Cardiac muscle cell (in vitro differentiated cells and primary cell): ENCODE measurements around the gene LGSN. TPM values are rescaled to one million over a fixed set of nuclear protein-coding genes. Genes with fewer than 3 reads are reported as not detected.
"Not testable (repeated sequence)": the region's sequence is repeated elsewhere in the genome, so short reads cannot be mapped to it uniquely, and the experiment has no call there.

Experiments
- DNase-seq, 2 donors: peaks; one replicate each; pipeline versions ENCODE4 v3.0.0 to v3.0.0-alpha.2; 2010 to 2017; ENCODE audit warnings: low read depth in 1 of 2, low spot score in 1 of 2
- H3K27ac ChIP-seq: fragments of 200-600 bp; sonication (generic); 2 replicates; pipeline ENCODE4 v1.5.1; 2016
- H3K27me3 ChIP-seq: fragments of 200-600 bp; sonication (generic); 2 replicates; pipeline ENCODE4 v1.6.0; 2016; ENCODE audit warnings: control low read depth
- H3K36me3 ChIP-seq: fragments of 200-600 bp; sonication (generic); 2 replicates; pipeline ENCODE4 v1.5.1; 2016; ENCODE audit warnings: control low read depth
- H3K4me1 ChIP-seq: fragments of 200-600 bp; sonication (generic); 2 replicates; pipeline ENCODE4 v1.8.1; 2017; ENCODE audit warnings: low read depth, mild to moderate bottlenecking, mixed run types
- H3K4me3 ChIP-seq: fragments of 200-600 bp; sonication (generic); 2 replicates; pipeline ENCODE4 v1.5.1; 2016; ENCODE audit warnings: mild to moderate bottlenecking
- H3K9me3 ChIP-seq: fragments of 200-600 bp; sonication (generic); 2 replicates; pipeline ENCODE4 v1.5.1; 2017; ENCODE audit warnings: low read depth, mild to moderate bottlenecking, control low read depth
- polyA plus RNA-seq: library from polyadenylated mRNA; unstranded; fragments of >200 nt; fragmentation: Nextera tagmentation; extraction: Ambion mirVana; gene quantifications from 2 replicates; pipeline ENCODE4 v1.2.1, GENCODE V29; 2016
- total RNA-seq: library from RNA; depleted of rRNA; stranded (reverse); fragments of >200 nt; gene quantifications from 2 replicates; pipeline ENCODE4 v1.2.3, GENCODE V29; 2016
- TF ChIP-seq, protein P1 (sequence below): IDR thresholded peaks from 2 replicates; pipeline ENCODE4 v1.5.1; 2012; ENCODE audit warnings: low read depth, mild to moderate bottlenecking, low read length

The LGSN gene
- total and polyA plus RNA-seq, 2 experiments from 2014 or later = not detected

- Histone ChIP-seq H3K4me1 (no peaks in the 10 kb centered on the region), H3K9me3 (no peaks in the 10 kb centered on the region), H3K36me3 (no peaks in the 10 kb centered on the region), H3K4me3 (no peak overlapping the region), H3K27ac (no peak overlapping the region), H3K27me3 (no peaks in the 10 kb centered on the region)
- TF ChIP-seq, protein P1, sequence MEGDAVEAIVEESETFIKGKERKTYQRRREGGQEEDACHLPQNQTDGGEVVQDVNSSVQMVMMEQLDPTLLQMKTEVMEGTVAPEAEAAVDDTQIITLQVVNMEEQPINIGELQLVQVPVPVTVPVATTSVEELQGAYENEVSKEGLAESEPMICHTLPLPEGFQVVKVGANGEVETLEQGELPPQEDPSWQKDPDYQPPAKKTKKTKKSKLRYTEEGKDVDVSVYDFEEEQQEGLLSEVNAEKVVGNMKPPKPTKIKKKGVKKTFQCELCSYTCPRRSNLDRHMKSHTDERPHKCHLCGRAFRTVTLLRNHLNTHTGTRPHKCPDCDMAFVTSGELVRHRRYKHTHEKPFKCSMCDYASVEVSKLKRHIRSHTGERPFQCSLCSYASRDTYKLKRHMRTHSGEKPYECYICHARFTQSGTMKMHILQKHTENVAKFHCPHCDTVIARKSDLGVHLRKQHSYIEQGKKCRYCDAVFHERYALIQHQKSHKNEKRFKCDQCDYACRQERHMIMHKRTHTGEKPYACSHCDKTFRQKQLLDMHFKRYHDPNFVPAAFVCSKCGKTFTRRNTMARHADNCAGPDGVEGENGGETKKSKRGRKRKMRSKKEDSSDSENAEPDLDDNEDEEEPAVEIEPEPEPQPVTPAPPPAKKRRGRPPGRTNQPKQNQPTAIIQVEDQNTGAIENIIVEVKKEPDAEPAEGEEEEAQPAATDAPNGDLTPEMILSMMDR = no peak
- DNase-seq = no peak
Measured at GRCh38 chr6:63236398-63236817, 83.4 kb downstream of the LGSN start.

DNA sequence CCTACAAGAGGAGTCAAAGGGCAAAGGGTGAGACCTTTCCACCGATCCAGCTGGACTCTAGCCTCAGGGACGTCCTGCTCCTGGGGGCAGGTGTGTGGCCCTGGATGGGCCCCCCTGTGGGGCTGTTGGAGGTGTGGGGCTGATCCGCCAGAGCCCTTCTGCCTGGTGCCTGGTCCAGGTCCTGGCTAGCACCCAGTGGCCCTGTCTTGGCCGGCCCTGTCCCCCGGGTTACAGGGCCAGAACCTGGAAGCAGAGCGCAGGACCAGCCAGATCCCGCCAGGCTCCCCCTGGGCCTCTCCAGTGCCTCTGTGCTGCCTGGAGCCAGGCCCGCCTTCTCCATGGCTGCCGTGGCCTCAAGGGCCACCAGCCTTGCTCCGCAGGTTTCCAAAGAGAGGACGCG lies 89.3 kb downstream of the LGSN start:
- H3K27ac ChIP-seq, DNase-seq, H3K27me3 ChIP-seq, H3K4me1 ChIP-seq, H3K9me3 ChIP-seq, H3K36me3 ChIP-seq, H3K4me3 ChIP-seq: not testable (repeated sequence)

DNA sequence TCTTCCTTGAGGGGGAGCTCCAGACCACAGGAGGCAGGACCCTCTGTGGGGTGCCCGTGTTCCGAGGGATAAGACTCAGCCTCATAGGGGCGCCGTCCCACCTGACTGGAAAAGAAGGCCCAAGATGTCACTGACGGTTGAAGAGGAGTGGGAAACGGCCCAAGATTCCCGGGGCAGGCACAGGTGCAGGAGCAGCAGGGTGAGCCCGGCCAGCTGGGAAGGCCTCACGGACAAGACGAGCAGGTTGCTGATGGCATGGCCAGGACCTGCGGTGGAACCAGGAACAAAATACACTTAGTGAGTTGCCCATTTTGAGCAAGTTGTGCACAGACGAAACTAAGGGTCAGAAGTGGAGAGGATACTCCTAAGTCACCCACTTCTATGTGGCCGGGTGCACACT lies 89.8 kb downstream of the LGSN start:
- H3K27me3 ChIP-seq, H3K36me3 ChIP-seq, H3K4me3 ChIP-seq, H3K9me3 ChIP-seq, DNase-seq, H3K27ac ChIP-seq, H3K4me1 ChIP-seq: not testable (repeated sequence)

DNA sequence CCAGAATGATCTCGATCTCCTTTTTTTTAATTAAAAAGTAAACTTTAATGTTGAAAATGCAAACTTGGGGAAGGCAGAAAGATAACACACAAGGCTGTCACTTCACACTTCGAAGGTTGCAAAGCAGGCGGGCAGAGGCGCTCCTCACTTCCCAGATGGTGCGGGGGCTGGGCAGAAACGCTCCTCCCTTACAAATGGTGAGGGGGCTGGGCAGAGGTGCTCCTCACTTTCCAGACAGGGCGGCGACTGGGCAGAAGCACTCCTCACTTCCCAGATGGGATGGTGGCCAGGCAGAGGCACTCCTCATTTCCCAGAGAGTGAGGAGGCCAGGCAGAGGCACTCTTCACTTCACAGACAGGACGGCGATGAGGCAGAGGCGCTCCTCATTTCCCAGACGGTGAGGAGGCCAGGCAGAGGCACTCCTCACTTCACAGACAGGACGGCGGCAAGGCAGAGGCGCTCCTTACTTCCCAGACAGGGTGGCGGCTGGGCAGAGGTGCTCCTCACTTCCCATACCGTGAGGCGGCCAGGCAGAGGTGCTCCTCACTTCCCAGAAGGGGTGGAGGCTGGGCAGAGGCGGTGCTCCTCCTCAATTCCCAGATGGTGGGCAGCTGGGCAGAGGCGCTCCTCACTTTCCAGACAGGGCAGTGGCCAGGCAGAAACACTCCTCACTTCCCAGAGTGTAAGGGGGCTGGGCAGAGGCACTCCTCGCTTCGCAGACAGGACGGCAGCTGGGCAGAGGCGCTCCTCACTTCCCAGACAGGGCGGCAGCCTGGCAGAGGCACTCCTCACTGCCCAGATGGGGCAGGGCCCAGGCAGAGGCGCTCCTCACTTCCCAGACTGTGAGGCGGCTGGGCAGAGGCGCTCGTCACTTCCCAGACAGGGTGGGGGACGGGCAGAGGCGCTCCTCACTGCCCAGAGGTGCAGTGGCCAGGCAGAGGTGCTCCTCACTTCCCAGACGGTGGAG lies 91.6 kb downstream of the LGSN start:
- not testable (repeated sequence) for H3K36me3 ChIP-seq, DNase-seq, H3K27me3 ChIP-seq, H3K9me3 ChIP-seq, H3K4me3 ChIP-seq, H3K27ac ChIP-seq, H3K4me1 ChIP-seq

DNA sequence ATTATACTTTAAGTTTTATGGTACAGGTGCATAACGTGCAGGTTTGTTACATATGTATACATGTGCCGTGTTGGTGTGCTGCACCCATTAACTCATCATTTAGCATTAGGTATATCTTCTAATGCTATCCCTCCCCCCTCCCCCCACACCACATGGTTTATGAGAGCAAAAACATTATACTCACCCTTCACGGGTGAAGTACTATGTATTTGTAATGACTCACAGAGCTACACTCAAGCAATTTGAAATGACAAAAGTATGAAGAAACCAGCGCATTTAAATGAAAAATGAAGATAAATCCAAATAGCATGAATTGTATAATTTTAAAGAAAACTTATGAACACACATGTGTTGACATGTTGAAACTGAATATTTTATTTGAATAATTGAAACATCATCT lies 93.8 kb downstream of the LGSN start:
- not testable (repeated sequence) for H3K4me3 ChIP-seq, DNase-seq, H3K36me3 ChIP-seq, H3K27me3 ChIP-seq, H3K27ac ChIP-seq, H3K4me1 ChIP-seq, H3K9me3 ChIP-seq

Other genes starting within 250 kb of the LGSN start
- gene FKBP1C, start 108.5 kb downstream of the LGSN start, total RNA-seq = 0.30 and 0.46 TPM in 2 replicates
- gene FKBP1C, start 108.5 kb downstream of the LGSN start, polyA plus RNA-seq = 0.39 and 0.48 TPM in 2 replicates